NCI-H345 treated with DMSO at 0.1 percent for 48 hours (cell line): ENCODE measurements around the gene FBP1.
"Not testable (repeated sequence)": the region's sequence is repeated elsewhere in the genome, so short reads cannot be mapped to it uniquely, and the experiment has no call there.

ENCODE experiments used
- DNase-seq: peaks from one replicate; lab custom pipeline; 2025; ENCODE audit not compliant: unreplicated experiment; lab: John Stamatoyannopoulos, UW

Gene FBP1

GRCh38 chr9:94623253-94623652 lies 16.1 kb downstream of the FBP1 start:
- DNase-seq = no peak

GRCh38 chr9:94622087-94622800 lies 17.1 kb downstream of the FBP1 start:
- no peak for DNase-seq

DNA sequence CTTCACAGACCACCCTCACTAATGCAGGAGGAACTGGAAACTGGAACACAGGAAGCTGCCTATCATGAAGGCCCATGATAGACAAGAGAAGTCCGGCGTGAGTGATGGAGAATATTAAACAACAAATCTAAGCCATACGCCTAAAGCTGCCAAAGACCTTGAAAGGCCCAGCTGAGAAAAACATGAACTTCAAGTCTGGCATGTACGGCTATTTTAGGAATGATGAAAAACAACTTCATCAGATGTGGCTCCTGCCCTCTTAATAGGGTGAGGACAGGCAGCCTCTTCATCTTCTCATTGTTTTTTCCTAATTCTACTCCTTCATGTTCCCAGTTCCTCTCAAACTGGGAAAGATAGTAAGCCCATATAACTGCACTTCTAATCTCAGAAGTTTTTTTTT lies 20.3 kb downstream of the FBP1 start:
- DNase-seq = no peak

DNA sequence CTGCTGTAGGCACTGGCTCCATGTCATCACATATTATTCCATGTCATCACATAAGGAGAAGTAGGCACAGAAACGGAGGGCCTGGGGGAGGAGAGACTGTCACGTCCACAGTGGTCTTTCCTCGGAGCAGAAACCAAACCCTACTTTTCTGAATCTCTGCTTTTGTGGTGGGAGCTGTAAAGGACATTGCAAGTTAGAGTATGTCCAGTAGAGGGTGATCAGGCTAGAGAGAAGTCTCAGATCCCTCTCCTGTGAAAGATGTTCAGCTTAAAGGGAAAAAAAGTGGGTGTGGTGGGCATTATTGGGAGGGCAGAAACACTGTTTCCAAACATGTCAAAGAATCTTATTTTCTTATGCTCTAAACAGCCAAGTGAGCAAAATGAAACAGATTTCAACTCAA lies 26.3 kb downstream of the FBP1 start:
- no peak for DNase-seq

DNA sequence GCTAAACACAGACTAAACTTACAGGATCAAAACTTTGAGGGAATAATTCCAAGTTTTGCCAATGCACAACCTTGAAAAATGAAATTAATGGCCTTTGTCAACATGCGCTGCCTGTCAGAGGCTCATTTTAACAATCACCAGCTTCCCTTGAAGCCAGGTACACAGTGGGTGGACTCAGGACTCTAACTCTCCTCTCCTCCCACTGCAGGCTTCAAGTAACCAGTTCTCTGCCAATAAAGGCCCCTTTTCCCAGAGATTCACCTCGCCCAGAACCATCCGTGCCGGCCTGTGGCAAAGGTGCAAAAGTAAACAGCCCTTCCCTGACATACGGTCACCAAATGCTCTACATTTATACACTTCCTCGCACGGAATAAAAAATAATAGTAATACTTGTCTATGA lies 27.2 kb downstream of the FBP1 start:
- no peak for DNase-seq

GRCh38 chr9:94611638-94612068 lies 27.7 kb downstream of the FBP1 start:
- DNase-seq = no peak

- no peak for DNase-seq
These were observed 29.1 kb downstream of the FBP1 start for GRCh38 chr9:94610181-94610606.

- DNase-seq = no peak
These were observed 32.0 kb downstream of the FBP1 start for GRCh38 chr9:94607423-94607691.

DNA sequence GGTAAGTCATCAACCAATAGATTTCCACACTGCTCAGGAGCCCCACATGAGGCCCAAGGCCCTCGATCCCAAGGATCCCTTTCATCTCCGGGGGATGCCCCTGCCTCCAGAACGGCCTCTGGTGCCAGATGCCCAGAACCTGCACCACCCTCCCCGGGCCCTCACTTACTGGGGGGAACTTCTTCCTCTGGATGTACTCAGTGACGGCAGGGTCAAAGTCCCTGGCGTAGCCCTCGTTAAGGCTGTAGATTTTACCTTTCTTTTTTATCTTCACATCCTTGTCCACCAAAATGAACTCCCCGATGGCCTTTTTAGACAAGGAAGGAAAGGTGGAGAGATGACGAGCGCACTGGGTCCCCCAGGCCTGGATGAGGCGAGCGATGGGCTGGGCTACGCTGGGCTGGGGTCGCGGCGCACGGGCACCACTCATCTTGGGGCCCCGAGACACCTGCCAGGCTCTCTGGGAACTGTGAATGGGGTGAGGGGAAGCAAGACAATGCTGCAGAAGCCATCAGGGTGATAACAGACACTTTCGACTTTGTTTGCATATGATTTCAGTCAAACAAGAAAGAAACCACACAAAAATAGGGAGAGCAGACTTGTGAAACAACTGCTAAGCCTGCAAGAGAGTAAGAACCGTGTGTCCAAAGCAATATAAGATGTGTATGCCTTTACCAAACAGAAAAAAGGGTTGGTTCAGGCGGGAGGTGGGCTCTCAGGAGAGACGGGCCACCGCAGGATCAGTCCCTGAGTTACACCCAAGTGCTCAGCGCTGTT lies 32.5 kb downstream of the FBP1 start:
- no peak for DNase-seq

- peak; percentile 0 for DNase-seq
These were observed 35.8 kb downstream of the FBP1 start for GRCh38 chr9:94603259-94604160.

GRCh38 chr9:94602666-94603065 lies 36.7 kb downstream of the FBP1 start:
- DNase-seq = no peak

- no peak for DNase-seq
These were observed 38.6 kb downstream of the FBP1 start for GRCh38 chr9:94600715-94601114.

DNA sequence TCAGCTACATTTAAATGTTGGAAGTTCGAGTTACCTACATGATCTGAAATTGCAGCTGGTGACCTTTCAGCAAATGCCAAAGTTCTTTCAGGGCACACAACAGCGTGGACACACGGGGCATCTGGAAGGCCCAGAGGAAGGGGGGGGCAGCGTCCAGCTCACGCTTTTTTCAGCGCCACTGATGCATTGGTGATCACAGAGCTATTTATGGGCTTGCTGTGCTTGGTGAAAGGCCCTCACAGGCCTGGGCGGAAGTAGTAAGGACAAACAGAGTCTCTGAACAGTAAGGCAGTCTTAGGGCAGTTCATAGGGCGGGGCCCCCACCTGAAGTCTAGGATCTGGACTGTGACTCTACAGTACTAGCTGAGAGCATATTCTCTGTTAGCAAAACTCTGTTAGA lies 39.1 kb downstream of the FBP1 start:
- DNase-seq = no peak

DNA sequence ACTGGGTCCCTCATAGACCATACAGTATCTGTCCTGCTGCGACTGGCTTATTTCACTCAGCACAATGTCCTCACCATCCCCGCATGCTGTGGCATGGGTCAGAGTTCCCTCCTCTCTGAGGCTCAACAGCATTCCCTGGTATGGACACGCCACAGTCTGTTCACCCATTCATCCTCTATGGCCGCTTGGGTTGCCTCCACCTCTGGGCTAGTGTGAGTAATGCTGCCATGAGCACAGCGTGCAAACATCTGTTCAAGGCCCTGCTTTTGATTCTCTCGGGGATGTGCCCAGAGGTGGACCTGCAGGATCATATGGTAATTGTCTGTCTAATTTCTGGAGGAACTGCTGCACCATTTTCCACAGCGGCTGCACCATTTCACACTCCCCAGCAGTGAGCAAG lies 40.2 kb downstream of the FBP1 start:
- no peak for DNase-seq

DNA sequence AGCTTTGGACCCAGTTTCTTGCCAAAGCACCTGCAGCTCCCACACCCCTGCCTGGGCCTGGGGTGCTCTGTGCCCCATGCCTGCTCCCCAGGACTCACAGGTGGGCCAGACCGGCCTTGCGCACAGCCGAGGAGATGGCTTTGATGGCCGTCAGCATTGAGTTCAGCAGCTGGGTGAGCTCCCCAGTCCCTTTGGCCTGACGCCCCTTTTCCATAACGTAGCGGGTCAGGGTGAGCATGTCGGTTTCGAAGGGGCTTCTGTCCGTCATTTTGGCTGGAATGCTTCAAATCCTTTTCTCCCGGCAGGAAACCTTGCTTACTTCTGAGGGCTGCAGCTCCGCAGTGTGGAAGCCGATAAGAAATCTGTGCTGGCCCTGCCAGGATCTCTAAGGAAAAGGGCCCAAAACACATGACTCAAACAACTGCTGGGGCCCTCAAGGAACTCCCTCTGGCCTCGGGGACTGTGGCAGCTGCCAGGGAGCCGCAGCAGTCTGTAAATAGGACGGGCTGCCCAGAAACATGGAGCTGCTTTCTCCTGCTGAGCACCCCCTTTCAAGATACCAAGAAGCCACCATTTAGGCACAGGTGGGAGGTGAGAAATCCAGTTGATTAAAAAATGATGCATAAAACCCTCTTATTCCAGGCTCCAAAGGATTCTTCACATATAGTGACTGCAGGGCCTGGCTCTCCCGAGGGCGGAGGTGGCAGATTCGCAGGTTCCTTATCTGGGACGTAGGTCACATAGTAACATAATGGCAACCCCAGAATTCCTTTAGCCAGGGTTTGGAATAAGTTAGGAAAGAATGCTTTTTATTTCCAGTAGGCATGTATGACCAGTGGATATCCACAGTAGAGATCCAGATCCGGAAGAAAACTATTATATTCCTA lies 45.6 kb downstream of the FBP1 start, which contains the start of gene FBP2:
Gene FBP2, minus strand, starts transcription at position 366 of the 887 bp plus-strand sequence. Its CDS starts 98 bp downstream, at position 268.
- DNase-seq = no peak

DNA sequence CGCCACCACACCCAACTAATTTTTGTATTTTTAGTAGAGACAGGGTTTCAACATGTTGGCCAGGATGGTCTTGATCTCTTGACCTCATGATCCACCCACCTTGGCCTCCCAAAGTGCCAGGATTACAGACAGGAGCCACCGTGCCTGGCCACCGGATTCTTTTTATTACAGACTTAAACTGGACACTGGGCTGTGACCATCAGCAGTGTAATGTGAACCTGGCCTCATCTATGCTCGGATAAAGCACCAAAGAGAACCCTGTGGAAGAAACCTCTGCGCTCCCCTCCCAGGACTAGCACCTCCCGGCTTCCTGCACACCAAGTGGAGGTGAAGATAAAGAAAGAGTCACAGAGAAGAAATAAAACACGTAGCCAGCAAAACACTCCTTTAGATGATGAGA lies 46.6 kb downstream of the FBP1 start:
- not testable (repeated sequence) for DNase-seq

DNA sequence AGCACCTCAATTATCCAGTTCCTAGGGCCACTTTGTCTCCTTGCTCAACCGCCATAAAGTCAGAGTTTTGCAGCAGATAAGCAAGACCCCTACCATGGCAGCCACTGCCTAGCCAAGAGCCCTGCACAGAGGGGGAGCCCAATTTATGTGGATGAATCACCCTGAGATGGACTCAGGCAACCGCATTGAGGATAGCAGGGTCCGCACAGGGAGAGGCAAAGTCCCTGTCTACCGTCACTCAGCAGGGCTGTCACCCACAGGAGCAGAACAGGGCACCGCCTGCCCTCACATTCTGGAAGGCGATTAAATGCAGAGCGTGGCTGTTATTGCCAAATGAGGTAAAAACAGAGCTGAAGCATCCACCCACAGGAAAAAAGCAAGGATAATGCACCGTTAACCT lies 47.4 kb downstream of the FBP1 start:
- no peak for DNase-seq

- DNase-seq = not testable (repeated sequence)
These were observed 48.2 kb downstream of the FBP1 start for GRCh38 chr9:94591046-94591545.

- no peak for DNase-seq
These were observed 50.6 kb downstream of the FBP1 start for GRCh38 chr9:94588681-94589080.

DNA sequence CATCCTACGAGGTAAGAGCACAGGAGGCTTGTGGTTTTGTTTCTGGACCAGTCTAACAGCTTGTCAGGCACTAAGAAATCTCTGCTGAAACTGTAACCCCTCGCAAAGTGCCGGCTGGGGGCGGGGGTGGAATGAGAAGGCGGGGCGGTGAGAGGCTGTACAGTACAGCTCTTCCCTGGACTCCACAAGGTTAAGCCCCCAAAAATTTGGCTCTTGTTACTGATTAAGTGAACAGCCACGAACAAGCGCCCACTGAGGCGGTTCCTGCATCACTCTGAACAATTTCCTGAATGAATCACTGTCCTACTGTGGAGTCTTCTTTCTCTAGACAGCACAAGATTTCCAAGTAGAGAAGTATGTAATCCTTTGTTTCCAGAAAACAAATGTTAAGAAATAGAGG lies 52.5 kb downstream of the FBP1 start:
- no peak for DNase-seq
